Ureter (tissue), 1 donor: ENCODE measurements around the gene CARD18. TPM values are rescaled to one million over a fixed set of nuclear protein-coding genes. Genes with fewer than 3 reads are reported as not detected.
"Not testable (repeated sequence)": the region's sequence is repeated elsewhere in the genome, so short reads cannot be mapped to it uniquely, and the experiment has no call there.

Experiments used
- DNase-seq: peaks from one replicate; pipeline ENCODE4 v3.0.0-alpha.2; 2020; ENCODE audit warnings: low spot score
- total RNA-seq: library from RNA; stranded (reverse); gene quantifications from one replicate; pipeline ENCODE4 v1.2.4, GENCODE V29; 2023
- donor health status: DM: yes; HTN: yes; CAD: no.

Gene CARD18
- total RNA-seq, 1 donor from 2014 or later = not detected

GRCh38 chr11:105132716-105133511 is 6.7 kb downstream of the CARD18 start:
- no peak for DNase-seq

GRCh38 chr11:105130189-105130813 is 9.3 kb downstream of the CARD18 start:
- no peak for DNase-seq

GRCh38 chr11:105124756-105125155 is 14.8 kb downstream of the CARD18 start:
- no peak for DNase-seq

GRCh38 chr11:105111145-105111944 is 28.2 kb downstream of the CARD18 start:
- DNase-seq = no peak

GRCh38 chr11:105110688-105111030 is 28.9 kb downstream of the CARD18 start:
- no peak for DNase-seq

- no peak for DNase-seq
Observed at GRCh38 chr11:105109855-105110687, 29.5 kb downstream of the CARD18 start.

GRCh38 chr11:105109321-105109720 is 30.2 kb downstream of the CARD18 start:
- DNase-seq = no peak

- no peak for DNase-seq
Observed at GRCh38 chr11:105108247-105108646, 31.3 kb downstream of the CARD18 start.

- DNase-seq = not testable (repeated sequence)
Observed at GRCh38 chr11:105107226-105107825, 32.2 kb downstream of the CARD18 start.

GRCh38 chr11:105106140-105106539 is 33.4 kb downstream of the CARD18 start:
- DNase-seq = no peak

GRCh38 chr11:105104292-105104691 is 35.3 kb downstream of the CARD18 start:
- no peak for DNase-seq

GRCh38 chr11:105103336-105103735 is 36.2 kb downstream of the CARD18 start:
- DNase-seq = no peak

GRCh38 chr11:105102079-105102581 is 37.4 kb downstream of the CARD18 start:
- DNase-seq = not testable (repeated sequence)

- no peak for DNase-seq
Observed at GRCh38 chr11:105100981-105101630, 38.5 kb downstream of the CARD18 start.

GRCh38 chr11:105100206-105100605 is 39.4 kb downstream of the CARD18 start:
- no peak for DNase-seq

- DNase-seq = not testable (repeated sequence)
Observed at GRCh38 chr11:105099594-105099993, 40.0 kb downstream of the CARD18 start.

GRCh38 chr11:105092256-105093239 is 47.0 kb downstream of the CARD18 start:
- DNase-seq = no peak
